Neural cell (in vitro differentiated cells): ENCODE results near the gene TTC21B. TPM values are rescaled to one million over a fixed set of nuclear protein-coding genes. Genes with fewer than 3 reads are reported as not detected.

Experiments
- H2AFZ ChIP-seq: fragments of 200-600, 300-800 bp; sonication (generic), shearing (Covaris generic); 2 replicates; pipeline ENCODE4 v1.6.0; 2014; ENCODE audit warnings: low read depth, mild to moderate bottlenecking, antibody characterized with exemption, low read length, moderate library complexity
- H3F3A ChIP-seq: fragments of 200-600 bp; shearing (Covaris generic); 2 replicates; pipeline ENCODE4 v1.6.1; 2016; ENCODE audit warnings: mild to moderate bottlenecking, moderate library complexity, mixed read lengths, antibody characterized with exemption, low read length; ENCODE audit not compliant: insufficient read depth, poor library complexity, severe bottlenecking
- H3K27ac ChIP-seq: fragments of 200-600, 300-800 bp; sonication (generic), shearing (Covaris generic); 2 replicates; pipeline ENCODE4 v1.5.1; 2014; ENCODE audit warnings: mild to moderate bottlenecking, low read length, moderate library complexity
- H3K27me3 ChIP-seq: fragments of 300-800, 200-600 bp; sonication (generic), shearing (Covaris generic); 2 replicates; pipeline ENCODE4 v1.6.0; 2014; ENCODE audit warnings: mild to moderate bottlenecking, low read depth, low read length, moderate library complexity; ENCODE audit not compliant: insufficient read depth
- H3K36me3 ChIP-seq: fragments of 300-800, 200-600 bp; sonication (generic), shearing (Covaris generic); 2 replicates; pipeline ENCODE4 v1.5.1; 2014; ENCODE audit warnings: mild to moderate bottlenecking, antibody characterized with exemption, low read length, moderate library complexity; ENCODE audit not compliant: insufficient read depth
- H3K4me2 ChIP-seq: fragments of 300-800, 200-600 bp; sonication (generic), shearing (Covaris generic); 2 replicates; pipeline ENCODE4 v1.6.0; 2014; ENCODE audit warnings: mild to moderate bottlenecking, low read length
- H3K4me3 ChIP-seq: fragments of 300-800, 200-600 bp; sonication (generic), shearing (Covaris generic); 2 replicates; pipeline ENCODE4 v1.5.1; 2014; ENCODE audit warnings: mild to moderate bottlenecking, low read length, moderate library complexity
- H3K79me2 ChIP-seq: fragments of 200-600 bp; shearing (Covaris generic); replicated peaks from 2 replicates; pipeline ENCODE4 v1.6.0; 2014; ENCODE audit warnings: mild to moderate bottlenecking, low read length, moderate library complexity; ENCODE audit not compliant: insufficient read depth
- H3K9ac ChIP-seq: fragments of 300-800, 200-600 bp; sonication (generic), shearing (Covaris generic); 2 replicates; pipeline ENCODE4 v1.6.1; 2016; ENCODE audit warnings: mild to moderate bottlenecking, low read length, mixed read lengths
- H3K9me2 ChIP-seq: fragments of 200-600 bp; shearing (Covaris generic); 2 replicates; pipeline ENCODE4 v1.6.1; 2016; ENCODE audit warnings: mild to moderate bottlenecking, low read length, mixed read lengths; ENCODE audit not compliant: insufficient read depth
- H3K9me3 ChIP-seq: fragments of 200-600, 300-800 bp; sonication (generic), shearing (Covaris generic); 2 replicates; pipeline ENCODE4 v1.6.1; 2016; ENCODE audit warnings: mild to moderate bottlenecking, mixed run types, low read length, moderate library complexity, mixed read lengths
- H4K20me1 ChIP-seq: fragments of 200-600 bp; shearing (Covaris generic); 2 replicates; pipeline ENCODE4 v1.6.1; 2016; ENCODE audit warnings: mild to moderate bottlenecking, mixed run types; ENCODE audit not compliant: insufficient read depth
- CTCF ChIP-seq: fragments of 450-650 bp; IDR thresholded peaks from 2 replicates; pipeline ENCODE4 v1.5.1; 2014; ENCODE audit warnings: antibody characterized with exemption, mild to moderate bottlenecking, moderate library complexity; ENCODE audit not compliant: poor library complexity, severe bottlenecking
- EP300 ChIP-seq: fragments of 450-650 bp; conservative IDR thresholded peaks from 2 replicates; pipeline ENCODE4 v1.6.1; 2014; ENCODE audit warnings: antibody characterized with exemption, mild to moderate bottlenecking, moderate library complexity; ENCODE audit not compliant: poor library complexity, severe bottlenecking
- EZH2 ChIP-seq: fragments of 200-600, 300-800 bp; shearing (Covaris generic), sonication (generic); IDR thresholded peaks from 2 replicates; pipeline ENCODE4 v1.6.1; 2014; ENCODE audit warnings: antibody characterized with exemption, low read length, borderline replicate concordance, mild to moderate bottlenecking; ENCODE audit not compliant: insufficient read depth, poor library complexity, severe bottlenecking
- MXI1 ChIP-seq: fragments of 450-650 bp; conservative IDR thresholded peaks from 2 replicates; pipeline ENCODE4 v1.6.1; 2014; ENCODE audit warnings: antibody characterized with exemption, mild to moderate bottlenecking; ENCODE audit not compliant: poor library complexity, severe bottlenecking
- POLR2AphosphoS5 ChIP-seq: IDR thresholded peaks from 2 replicates; pipeline ENCODE4 v1.6.1; 2012
- RAD21 ChIP-seq: fragments of 450-650 bp; conservative IDR thresholded peaks from 2 replicates; pipeline ENCODE4 v1.6.1; 2014; ENCODE audit warnings: antibody characterized with exemption, mild to moderate bottlenecking, moderate library complexity
- REST ChIP-seq: IDR thresholded peaks from 2 replicates; pipeline ENCODE4 v1.6.1; 2012; ENCODE audit warnings: borderline replicate concordance
- SMC3 ChIP-seq: fragments of 450-650 bp; conservative IDR thresholded peaks from 2 replicates; pipeline ENCODE4 v1.6.1; 2014; ENCODE audit warnings: antibody characterized with exemption, mild to moderate bottlenecking, moderate library complexity; ENCODE audit not compliant: poor library complexity
- TAF1 ChIP-seq: IDR thresholded peaks from 2 replicates; pipeline ENCODE4 v1.6.1; 2012; ENCODE audit warnings: low read depth
- polyA plus RNA-seq: library from polyadenylated mRNA; depleted of rRNA; stranded (reverse); fragments of >200 nt; gene quantifications from 2 replicates; pipeline ENCODE4 v1.2.3, GENCODE V29; 2014

The TTC21B gene
- polyA plus RNA-seq, 1 donor from 2014 or later = 31.1 TPM

GRCh38 chr2:165904432-165904831 is 49.1 kb downstream of the TTC21B start:
- Histone ChIP-seq H3K4me2 (no peak overlapping the region), H3F3A (no peaks in the 10 kb centered on the region), H3K9me2 (no peaks in the 10 kb centered on the region), H3K9me3 (no peaks in the 10 kb centered on the region), H3K27ac (no peak overlapping the region), H3K9ac (no peak overlapping the region), H3K4me3 (no peak overlapping the region), H2AFZ (no peak overlapping the region), H4K20me1 (no peaks in the 10 kb centered on the region), H3K79me2 (no peaks in the 10 kb centered on the region), H3K27me3 (no peaks in the 10 kb centered on the region), H3K36me3 (peaks cover 8% of the 10 kb centered on the region)
- TF ChIP-seq MXI1 (no peak), REST (no peak), TAF1 (no peak), SMC3 (no peak), EZH2 (no peak), EP300 (no peak), CTCF (no peak), POLR2AphosphoS5 (no peak), RAD21 (no peak)

GRCh38 chr2:165903406-165903805 is 50.2 kb downstream of the TTC21B start:
- H3K27ac ChIP-seq = no peak overlapping the region
- H3K4me2 ChIP-seq = no peak overlapping the region
- H3K4me3 ChIP-seq = no peak overlapping the region
- H3K27me3 ChIP-seq = no peaks in the 10 kb centered on the region
- H2AFZ ChIP-seq = no peak overlapping the region
- peaks cover 8% of the 10 kb centered on the region for H3K36me3 ChIP-seq
- H3K9ac ChIP-seq = no peak overlapping the region
- H3K79me2 ChIP-seq = no peaks in the 10 kb centered on the region
- no peaks in the 10 kb centered on the region for H4K20me1 ChIP-seq
- no peaks in the 10 kb centered on the region for H3K9me2 ChIP-seq
- no peaks in the 10 kb centered on the region for H3K9me3 ChIP-seq
- TF ChIP-seq SMC3 (no peak), CTCF (no peak), EZH2 (no peak), POLR2AphosphoS5 (no peak), TAF1 (no peak), EP300 (no peak), REST (no peak), RAD21 (no peak), MXI1 (no peak)
- H3F3A ChIP-seq = no peaks in the 10 kb centered on the region
